Activated T-cell treated with anti-CD3 and anti-CD28 coated beads, Interleukin-2, amount 50 U/mL, for 1 hour (primary cell): ENCODE data around the gene IL1RAP.

Experiments
- DNase-seq: peaks from one replicate; pipeline ENCODE4 v3.0.0-alpha.2; 2020

The IL1RAP gene

GRCh38 chr3:190543671-190544070 lies 29.8 kb downstream of the IL1RAP start:
- no peak for DNase-seq

- DNase-seq, result no peak
Measured at GRCh38 chr3:190545191-190545590, 31.3 kb downstream of the IL1RAP start.

GRCh38 chr3:190546881-190547510 lies 33.1 kb downstream of the IL1RAP start:
- no peak for DNase-seq

- DNase-seq, result no peak
Measured at GRCh38 chr3:190548031-190548656, 34.3 kb downstream of the IL1RAP start.

GRCh38 chr3:190552021-190552420 lies 38.1 kb downstream of the IL1RAP start:
- no peak for DNase-seq

- DNase-seq, result no peak
Measured at GRCh38 chr3:190552969-190553759, 39.3 kb downstream of the IL1RAP start.

- DNase-seq, result no peak
Measured at GRCh38 chr3:190554197-190554596, 40.3 kb downstream of the IL1RAP start.

- no peak for DNase-seq
Measured at GRCh38 chr3:190556351-190556750, 42.5 kb downstream of the IL1RAP start.

- DNase-seq, result no peak
Measured at GRCh38 chr3:190557296-190557695, 43.4 kb downstream of the IL1RAP start.

- DNase-seq, result no peak
Measured at GRCh38 chr3:190558316-190558715, 44.4 kb downstream of the IL1RAP start.

- DNase-seq, result no peak
Measured at GRCh38 chr3:190558796-190559195, 44.9 kb downstream of the IL1RAP start.

- DNase-seq, result no peak
Measured at GRCh38 chr3:190560013-190560895, 46.4 kb downstream of the IL1RAP start.

- DNase-seq, result no peak
Measured at GRCh38 chr3:190562866-190563510, 49.1 kb downstream of the IL1RAP start.

GRCh38 chr3:190564175-190564574 lies 50.3 kb downstream of the IL1RAP start:
- DNase-seq, result no peak

- DNase-seq, result no peak
Measured at GRCh38 chr3:190566043-190566933, 52.4 kb downstream of the IL1RAP start.

GRCh38 chr3:190568036-190568435 lies 54.2 kb downstream of the IL1RAP start:
- no peak for DNase-seq

- no peak for DNase-seq
Measured at GRCh38 chr3:190574473-190574872, 60.6 kb downstream of the IL1RAP start.

GRCh38 chr3:190575437-190576185 lies 61.7 kb downstream of the IL1RAP start:
- no peak for DNase-seq

GRCh38 chr3:190577225-190577624 lies 63.3 kb downstream of the IL1RAP start:
- no peak for DNase-seq

GRCh38 chr3:190579514-190580137 lies 65.7 kb downstream of the IL1RAP start:
- DNase-seq, result no peak
